Amniotic stem cell (primary cell): ENCODE results near the gene PUM2.

Experiments used
- DNase-seq: peaks from one replicate; lab custom pipeline; 2025; lab: John Stamatoyannopoulos, UW

The PUM2 gene

GRCh38 chr2:20200697-20201555 lies 149.7 kb downstream of the PUM2 start:
- DNase-seq, result no peak

DNA sequence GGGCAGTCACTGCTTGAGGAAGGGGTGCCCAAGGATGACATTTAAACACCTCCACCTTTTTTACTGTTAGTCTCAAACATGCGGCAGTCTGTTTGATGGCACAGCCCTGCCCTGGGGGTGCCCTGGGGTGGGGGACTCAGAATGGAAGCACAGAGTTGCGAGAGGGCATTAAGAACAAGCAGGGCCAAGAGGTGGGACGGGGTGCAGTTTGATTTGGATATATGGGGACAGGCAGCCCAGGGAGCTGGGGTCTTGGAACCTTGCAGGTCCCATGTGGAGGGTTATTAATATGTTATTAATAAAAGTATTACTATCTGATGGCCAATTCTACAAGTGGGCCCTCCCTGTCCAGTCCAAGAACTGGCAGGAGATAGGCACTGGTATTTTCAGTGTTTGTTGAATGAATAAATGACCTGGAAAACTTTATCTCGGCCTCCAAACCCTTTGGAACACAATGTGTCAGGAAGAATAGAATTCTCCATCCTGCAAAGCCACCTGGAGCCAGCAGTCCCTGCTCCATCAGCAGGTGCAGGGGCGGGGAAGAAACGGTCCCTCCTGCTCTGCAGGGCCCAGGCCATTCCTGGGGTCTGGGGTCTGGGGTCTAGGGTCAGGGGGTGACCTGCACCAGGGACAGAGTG lies 150.9 kb downstream of the PUM2 start:
- no peak for DNase-seq

- no peak for DNase-seq
Measured at GRCh38 chr2:20198796-20199632, 151.6 kb downstream of the PUM2 start.
